Stimulated activated CD4-positive, alpha-beta T cell treated with anti-CD3 and anti-CD28 coated beads, Interleukin-15, amount 100 ng/mL, for 24 hours (primary cell): Measurements from ENCODE around the gene EMSY.

Experiments used
- DNase-seq: peaks from one replicate; pipeline ENCODE4 v3.0.0-alpha.2; 2020

EMSY gene

DNA sequence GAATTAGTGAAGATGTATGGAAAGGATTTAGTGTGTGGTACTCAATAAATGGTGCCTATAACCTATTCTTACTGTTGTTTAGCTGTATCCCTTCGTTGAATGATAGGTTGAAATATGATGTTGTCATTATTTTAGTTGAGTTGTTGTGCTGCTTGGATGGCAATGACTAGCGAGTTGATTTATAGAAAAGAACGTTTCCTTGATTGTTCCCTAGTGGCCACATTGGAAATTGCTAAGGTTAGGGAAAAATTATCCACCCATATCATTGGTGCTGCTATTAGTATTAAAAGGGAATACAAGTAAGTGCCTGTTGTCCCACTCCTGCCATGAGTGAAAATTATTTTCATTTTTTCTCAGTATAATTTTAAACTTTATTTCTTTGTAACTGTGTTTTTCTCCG, 14.5 kb downstream of the EMSY start:
- no peak for DNase-seq

DNA sequence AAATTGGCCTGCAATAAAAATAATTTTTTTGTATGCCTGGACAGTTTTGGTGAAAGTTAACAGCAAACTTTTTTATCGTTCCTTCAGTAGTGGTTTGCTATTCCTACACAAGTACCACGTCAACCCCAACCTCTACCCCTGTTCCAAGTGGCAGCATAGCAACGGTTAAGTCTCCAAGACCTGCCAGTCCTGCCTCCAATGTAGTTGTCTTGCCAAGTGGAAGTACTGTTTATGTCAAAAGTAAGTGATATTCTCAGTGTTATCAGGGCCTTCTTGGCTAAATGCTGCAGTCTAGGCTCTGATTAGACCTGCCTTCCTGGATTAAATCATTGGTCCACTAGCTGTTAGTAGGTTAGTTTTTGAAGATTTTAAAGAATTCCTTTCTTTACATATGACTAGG, 15.0 kb downstream of the EMSY start:
- no peak for DNase-seq

DNA sequence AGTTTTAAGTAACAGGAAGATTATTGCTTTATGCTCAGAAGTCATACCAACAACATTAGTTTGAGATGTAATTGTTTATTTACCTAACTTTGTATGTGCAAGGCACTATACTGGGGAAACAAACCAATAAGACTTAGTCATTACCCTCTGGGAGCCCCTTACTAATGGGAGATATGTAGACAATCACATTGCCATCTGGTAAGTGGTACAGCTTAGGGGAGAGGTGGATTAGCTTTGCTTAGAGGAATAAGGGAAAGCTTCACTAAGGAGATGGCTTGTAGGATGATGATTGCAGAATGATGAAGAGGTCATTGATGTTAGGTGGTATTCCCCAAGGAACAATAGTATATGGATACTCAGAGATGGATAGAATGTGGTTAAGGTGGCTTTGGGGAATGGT, 17.5 kb downstream of the EMSY start:
- no peak for DNase-seq

DNA sequence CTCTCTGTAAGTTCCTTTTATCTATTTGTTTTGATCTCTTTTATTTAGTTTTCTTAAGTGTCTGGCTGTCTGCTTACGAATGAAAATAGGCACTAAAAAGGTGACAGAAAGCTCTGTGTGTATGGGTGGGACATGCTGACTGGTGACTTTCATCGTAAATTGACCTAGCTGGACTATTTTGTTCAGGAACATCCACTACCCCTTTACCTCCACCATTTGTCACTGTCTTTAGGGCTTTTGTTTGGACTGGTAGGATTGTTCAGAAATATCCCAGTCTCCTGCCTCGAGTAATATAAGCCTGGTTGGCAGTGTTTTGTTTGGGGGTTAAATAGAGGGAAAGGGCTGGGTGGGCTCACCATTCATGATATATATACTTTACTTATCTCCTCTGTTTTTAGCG, 20.9 kb downstream of the EMSY start:
- no peak for DNase-seq

DNA sequence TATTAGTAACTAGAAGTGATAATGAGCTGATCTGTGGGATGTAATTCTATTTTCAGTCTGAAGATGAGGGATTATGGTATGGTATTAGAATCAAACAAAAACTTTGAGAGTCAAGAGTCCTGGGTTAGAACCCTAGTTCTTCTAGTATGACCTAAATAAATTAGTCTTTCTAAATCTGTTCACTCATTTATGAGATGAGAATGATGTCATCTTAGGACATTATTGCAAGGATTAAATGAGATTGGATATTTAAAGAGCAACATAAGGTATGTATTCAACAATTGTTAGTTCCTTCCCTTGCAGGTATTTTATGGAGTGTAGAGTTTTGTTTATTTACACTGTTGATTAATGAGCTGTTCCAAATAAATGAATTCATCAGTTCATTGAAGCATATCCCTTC, 21.8 kb downstream of the EMSY start:
- DNase-seq, result no peak

DNA sequence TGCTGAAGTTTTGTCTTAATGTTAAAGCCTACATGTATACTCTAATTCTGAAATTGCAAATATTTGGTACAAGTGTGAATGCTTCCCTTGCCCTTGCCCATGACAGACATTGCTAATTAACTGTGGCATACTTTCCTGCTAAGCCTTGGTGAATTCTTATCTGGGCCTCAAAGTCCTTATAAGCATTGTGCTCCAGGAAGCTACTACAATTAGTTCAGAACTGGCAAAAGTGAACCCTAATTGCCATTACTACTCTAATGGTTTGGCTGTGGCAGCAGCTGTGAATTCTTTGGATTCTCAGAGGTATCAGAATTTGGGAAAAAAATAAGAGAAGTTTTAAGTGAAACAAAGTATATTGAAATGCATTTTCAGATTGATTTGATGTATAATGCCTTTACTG, 24.3 kb downstream of the EMSY start:
- DNase-seq, result no peak

DNA sequence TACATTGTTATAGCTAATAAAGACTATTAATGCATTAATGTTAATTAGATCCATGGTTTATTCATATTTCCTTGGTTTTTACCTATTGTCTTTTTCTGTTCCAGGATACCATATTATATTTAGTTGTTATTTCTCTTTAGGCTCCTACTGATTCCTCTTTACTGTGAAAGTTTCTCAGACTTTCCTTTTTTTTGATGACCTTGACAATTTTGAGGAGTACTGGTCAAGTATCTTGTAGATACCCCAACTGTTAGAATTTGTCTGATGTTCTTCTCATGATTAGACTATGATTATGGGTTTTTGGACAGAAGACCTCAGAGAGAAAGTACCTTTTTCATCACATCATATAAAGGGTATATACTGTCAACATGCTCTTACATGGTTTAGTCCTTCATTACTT, 26.6 kb downstream of the EMSY start:
- DNase-seq, result no peak

DNA sequence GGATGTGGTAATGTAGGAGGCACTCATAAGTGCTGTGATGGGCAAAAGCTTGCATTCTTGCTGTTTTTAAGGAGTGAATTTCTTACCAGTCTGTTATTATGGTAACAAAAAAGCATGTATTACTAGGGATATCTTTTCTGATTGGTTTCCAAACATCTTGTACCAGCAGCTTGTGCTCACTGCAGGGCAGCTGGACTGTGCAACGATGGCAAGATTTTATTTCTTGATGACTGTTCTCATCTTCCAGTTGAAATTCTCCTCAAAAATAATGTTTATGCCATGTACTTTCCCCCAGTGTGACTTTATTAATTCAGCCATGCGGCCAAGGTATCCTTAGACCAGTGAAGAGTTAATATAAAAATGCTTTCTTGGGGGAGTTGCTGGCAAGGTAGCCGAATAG, 35.4 kb downstream of the EMSY start:
- DNase-seq, result no peak

DNA sequence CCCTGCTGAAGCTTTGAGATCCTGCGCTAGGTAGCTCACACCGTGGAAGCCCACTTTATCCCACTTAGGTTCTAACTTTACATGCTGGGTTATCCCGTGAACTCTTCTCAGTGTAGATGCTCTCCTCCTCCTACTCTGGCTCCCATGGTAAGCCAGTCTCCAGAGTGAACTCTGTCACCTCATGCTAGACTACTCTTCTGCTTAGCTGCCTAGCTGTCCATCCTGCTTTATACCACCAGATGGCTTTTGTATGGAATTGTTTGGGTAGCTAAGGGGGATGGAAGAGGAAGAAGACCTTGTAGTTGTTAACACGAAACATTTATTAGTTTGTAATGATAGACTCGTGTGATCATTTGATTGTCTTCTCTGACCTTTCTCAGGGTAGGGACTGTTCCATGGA, 46.8 kb downstream of the EMSY start:
- DNase-seq, result no peak

DNA sequence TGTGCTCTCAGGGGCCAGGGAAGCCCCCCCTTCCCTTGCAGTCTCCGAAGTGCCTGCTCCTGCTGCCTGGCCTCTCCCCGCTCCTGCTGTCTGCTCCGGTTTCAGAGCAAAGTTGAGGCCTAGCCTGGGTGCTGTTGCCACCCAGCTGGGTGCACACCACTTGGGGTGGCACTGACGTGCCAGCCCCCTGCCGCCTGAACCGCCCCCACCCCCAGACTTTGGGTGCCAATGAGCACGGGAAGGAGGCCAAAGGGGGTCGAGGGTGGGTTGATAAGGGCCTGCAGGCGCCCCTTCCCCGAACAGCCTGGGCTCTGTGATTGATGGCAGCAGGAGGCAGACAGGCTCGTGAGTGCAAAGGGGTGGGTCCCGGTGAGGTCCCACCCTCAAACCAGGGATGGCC, 48.2 kb downstream of the EMSY start:
- no peak for DNase-seq

DNA sequence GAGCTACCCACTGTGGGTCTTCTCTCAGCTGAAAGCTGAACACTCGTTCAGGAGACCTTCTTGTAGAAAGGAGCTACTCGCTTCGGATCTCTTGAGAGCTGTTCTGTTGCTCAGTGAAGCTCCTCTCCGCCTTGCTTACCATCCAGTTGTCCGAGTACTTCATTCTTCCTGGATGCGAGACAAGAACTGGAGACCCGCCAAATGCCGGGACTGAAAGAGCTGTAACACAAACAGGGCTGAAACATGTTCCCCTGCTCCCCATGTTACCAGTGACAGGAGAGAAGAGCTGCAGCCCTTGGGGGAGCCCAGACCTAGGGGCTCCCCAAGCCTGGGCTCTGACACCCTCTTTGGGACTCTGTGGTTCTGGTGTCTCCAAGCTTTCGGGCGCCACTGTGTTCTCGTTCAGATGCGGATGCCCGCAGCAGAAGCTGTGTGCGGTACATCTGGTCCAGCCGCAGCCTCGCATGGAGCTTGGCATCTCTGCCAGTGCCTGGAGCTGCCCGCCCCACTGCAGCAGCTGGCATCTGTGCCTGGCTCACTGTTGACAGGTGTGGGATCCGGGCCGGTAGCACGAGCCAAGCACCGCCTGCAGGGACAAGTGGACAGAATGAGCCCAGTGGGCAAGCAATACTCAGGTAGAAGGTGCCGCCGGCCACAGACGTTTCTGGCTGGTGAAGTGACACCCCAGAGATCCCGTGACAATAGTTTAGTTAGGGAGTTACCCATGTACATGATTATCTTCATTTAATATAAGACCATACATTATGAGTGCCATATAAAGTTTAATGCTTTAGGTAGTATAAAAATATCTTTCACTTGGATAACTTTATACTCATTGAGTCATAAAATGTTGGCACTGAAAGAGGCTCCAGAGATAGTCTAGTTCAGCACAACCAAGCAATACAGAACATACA, 49.1 kb downstream of the EMSY start:
- no peak for DNase-seq

DNA sequence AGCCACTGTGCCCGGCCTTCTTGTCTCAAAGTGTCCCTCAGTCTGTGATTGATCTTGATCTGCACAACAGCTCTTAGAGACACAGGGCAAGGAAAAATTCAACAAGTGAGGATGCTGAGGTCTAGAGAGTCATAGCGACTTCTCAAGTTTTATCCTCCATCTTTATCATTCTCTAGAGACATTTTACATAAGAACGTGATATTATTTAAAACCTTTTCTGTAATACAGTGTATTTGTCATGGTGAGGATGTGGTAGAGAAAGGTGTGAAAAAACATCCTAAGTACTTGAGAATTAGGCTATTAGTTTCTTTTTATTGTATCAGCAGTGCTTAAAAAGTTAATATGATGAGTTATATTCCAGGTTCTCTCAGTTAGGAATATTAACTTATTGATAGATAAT, 50.2 kb downstream of the EMSY start:
- no peak for DNase-seq

DNA sequence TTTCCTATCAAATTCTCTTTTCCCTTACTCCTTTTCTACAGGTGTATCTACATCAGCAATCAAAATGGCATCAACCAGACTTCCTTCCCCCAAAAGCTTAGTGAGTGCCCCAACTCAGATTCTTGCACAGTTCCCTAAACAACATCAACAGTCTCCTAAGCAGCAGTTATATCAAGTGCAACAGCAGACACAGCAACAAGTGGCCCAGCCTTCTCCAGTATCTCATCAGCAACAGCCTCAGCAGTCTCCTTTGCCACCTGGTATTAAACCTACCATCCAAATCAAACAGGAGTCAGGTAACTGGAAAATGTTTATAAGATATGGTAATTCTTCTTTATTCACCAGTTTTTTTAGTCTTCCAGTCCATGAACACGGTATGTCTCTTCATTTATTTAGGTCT, 51.4 kb downstream of the EMSY start:
- DNase-seq, result no peak

DNA sequence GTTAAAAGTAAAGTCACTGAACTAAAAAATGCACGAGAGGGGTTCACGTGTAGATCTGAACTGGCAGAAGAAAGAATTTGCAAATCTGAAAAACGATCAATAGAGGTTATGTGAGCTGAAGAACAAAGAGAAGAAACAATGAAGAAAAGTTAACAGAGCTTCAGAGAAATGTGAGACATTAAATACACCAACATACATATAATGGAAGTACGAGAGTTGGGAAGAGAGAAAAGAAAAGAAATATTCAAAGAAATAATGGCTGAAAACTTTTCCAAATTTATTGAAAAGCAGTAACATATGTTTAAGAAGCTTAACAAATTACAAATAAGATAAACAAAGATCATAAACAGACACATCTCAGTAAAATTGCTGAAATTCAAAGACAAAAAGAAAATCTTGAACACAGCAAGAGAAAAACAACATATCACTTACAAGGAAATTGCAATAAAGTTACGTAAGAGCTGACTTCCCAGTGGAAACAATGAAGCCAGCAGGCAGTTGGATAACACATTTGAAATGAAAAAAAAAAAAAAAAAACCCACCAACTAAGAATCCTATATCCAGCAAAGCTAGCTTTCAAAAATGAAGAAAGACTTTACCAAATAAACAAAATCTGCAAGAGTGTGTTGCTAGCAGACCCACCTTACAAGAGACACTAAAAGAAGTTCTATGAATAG, 56.8 kb downstream of the EMSY start:
- DNase-seq, result no peak

DNA sequence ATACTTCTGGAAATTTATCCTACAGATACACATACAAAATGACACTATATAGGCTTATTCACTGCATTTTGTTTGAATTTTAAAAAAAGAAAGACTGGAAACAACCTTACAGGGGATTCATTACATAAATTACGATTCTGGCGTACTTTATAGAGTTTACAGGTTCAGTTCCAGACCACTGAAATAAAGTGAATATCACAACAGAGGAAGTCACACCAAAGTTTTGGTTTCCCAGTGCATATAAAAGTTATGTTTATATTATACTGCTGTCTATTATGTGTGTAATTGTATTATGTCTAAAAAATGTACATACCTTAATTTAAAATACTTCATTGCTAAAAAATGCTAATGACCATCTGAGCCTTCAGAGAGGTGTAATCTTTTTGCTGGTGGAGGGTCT, 62.0 kb downstream of the EMSY start:
- DNase-seq, result no peak

DNA sequence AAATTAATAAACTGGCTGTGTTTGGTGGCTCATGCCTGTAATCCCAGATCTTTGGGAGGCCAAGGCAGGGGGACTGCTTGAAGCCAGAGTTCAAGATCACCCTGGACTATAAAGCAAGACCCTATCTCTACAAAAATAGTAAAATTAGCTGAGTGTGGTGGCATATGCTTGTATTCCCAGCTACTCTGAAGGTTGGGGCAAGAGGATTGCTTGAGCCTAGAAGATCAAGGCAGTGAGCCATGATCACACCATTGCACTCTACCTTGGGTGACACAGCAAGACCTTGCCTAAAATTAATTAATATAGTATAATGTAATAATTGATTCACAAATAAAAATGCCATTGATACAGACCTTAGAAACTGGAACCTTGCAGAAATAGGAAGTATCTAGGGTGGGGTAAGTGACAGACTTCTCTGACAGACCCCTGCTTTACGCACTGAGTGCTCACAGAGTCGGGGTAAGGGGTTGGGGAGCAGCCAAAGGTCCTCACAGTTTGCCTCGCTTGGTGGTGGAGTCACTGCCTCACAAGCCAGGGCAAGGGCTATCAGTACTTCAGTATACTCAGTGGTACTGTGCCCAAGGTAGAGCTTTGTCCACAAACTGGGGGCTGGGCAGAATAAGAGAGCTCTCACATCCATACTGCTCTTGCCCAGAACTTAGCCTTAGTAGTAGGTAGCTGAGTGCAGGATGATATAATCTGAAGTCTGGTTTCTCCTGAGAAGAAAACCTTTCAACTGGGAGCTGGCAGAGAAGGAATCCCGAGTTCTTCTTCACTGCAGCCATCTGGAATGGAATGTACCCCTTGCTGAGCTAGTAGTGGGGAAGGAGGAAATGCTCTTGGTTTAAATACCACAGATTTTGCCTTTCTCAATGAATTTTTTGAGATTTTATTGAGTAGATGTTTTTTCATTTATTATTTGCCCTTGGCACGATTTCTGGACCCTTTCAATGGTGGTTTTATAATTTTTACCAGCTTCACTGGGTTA, 65.5 kb downstream of the EMSY start:
- no peak for DNase-seq

DNA sequence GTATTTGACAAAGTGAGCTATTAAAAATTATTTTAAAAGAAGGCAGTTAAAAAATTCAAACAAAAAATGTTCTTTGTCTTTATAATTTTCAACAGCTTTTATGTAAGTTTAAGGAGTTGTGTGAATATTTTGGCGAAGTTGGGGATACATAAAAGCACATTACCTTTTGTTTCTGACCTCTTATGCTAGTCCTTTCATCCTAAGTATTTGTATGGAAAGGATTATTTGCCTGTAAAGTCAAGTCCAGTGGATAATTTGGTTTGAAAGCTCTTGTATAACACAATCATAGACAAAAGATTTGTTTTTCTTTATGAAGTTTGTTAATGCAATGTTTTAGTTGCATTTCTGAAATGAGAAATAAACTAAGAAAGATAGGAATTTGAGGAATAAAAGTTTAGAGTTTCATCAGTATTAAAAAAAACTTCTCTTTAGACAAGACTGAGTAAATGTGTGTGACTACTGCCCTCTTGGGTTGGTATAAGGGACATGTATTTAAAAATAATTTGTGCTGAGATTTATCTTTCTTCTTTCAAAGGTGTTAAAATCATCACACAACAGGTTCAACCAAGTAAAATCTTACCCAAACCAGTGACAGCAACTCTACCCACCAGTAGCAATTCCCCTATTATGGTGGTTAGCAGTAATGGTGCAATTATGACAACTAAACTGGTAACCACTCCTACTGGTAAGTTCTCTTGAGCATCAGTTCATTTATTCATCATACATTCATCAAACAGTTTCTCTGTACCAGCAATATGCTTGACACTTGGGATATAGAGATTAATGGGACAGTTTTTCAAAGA, 68.2 kb downstream of the EMSY start:
- DNase-seq, result no peak

DNA sequence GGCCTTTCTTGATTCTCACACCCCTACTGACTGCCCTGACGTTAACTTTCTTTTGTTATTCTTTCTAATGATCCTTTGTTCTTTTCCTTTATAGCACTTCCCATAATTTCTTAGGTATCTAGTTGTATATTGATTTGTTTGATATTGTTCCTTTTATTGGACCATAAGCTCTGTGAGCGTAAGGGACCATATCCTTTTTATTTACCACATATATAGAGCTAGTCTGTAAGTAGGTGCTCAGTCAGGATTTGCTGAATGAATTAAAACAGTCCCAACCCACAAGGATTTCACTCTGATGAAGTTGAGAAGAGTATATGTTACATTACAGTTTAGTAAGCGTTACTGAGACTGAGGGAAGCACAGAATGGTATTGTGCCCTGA, 68.8 kb downstream of the EMSY start:
- no peak for DNase-seq

DNA sequence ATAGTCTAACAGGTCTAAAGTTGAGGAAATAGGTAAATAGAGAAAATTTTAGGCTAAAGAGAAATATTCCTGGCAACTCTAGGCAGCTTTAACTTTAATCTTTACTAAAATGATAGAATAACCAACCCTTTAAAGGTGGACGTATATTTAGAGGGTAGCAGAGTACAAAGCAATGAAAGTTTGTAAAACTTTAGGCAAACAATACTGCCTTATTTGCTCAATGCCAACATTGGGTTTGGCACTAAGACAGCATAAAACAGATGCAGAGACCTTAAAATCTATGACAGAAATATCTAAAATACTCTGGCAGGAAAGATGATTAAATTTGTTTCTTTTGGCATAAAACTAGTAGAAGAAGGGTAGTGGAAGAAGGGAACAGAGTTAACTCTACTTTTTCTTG, 70.7 kb downstream of the EMSY start:
- no peak for DNase-seq

DNA sequence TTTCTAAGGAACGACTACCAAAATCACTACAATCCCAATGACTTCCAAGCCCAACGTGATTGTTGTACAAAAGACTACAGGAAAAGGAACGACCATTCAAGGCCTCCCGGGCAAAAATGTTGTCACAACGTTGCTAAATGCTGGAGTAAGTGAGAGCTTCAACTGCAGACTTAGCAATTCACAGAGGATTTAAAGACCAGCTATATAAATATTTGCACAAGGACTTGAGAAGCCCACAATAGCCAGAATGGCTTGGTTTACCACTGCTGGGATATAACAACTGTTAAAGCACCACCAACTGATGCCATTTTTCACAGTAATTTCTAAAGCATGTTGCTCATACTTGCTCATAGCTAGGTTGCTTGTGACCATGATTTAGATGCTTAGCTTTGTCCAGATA, 78.3 kb downstream of the EMSY start:
- no peak for DNase-seq

DNA sequence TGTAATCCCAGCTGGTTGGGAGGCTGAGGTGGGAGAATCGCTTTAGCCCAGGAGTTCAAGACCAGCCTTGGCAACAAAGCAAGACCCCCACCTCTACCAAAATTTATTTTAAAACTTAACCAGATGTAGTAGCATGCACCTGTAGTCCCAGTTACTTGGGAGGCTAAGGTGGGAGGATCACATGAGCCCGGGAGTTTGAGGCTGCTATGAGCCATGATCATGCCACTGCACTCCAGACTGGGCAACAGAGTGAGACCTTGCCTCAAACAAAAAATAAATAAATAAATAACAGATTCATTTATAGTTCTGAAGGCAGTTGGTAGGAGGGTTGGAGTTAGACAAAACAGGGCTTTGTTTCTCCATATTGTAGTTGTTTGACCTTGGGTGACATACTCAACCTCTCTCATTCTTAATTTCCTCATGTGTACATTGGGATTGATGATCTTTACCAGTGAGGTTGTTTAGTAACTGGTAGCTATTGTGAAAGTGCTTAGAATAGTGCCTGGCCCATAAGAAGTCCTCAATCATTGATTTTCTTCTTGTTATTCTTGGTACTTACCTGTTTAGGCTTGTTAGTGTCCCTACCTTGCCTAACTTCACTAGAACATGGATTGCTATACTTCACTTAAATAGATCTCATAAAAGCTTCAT, 79.1 kb downstream of the EMSY start:
- DNase-seq, result no peak

DNA sequence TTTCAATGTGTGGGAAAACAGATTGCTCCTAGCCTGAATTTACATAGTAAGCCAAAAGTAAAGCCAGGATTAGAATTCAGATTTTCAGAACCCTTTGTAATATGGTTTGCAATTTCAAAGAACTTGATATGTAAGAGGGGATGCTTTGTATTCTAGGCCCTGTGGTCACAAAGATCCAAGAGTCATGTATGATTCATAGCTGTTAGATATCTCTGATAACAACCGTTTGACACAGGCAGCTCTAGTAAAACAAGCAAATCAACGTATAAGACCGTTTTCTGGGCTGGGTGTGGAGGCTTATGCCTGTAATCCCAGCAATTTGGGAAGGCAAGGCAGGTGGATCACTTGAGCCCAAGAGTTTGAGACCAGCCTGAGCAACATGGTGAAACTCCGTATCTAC, 79.6 kb downstream of the EMSY start:
- DNase-seq, result no peak
